IMR-90 (cell line): Measurements from ENCODE around the gene CLEC16A. TPM values are rescaled to one million over a fixed set of nuclear protein-coding genes. Genes with fewer than 3 reads are reported as not detected.

Experiments
- ATAC-seq: fragments of 200-7000 bp; cut with Tn5 transposase; 2 replicates; pipeline ENCODE4 v1.9.1; 2020; ENCODE audit warnings: low read depth, mild to moderate bottlenecking, moderate library complexity
- BruUV-seq: library from RNA; stranded (reverse); fragments of 400-500 nt; replicated peaks from 2 replicates; lab custom pipeline; 2021; lab: Mats Ljungman, UMichigan
- CTCF ChIA-PET: fragments of 300-600 bp; formaldehyde crosslinking; extraction: SDS; loops from one replicate; lab custom pipeline; 2021; ENCODE audit warnings: antibody characterized with exemption; lab: Yijun Ruan, JAX
- POLR2A ChIA-PET: fragments of 300-600 bp; sonication (Branson Sonifier 250); formaldehyde crosslinking; loops from one replicate; lab custom pipeline; 2022; ENCODE audit warnings: antibody characterized with exemption; ENCODE audit not compliant: unreplicated experiment; lab: Charles Lee
- DNase-seq: peaks from one replicate; pipeline ENCODE4 v3.0.0; 2013
- H2AFZ ChIP-seq: replicated peaks from 2 replicates; pipeline ENCODE3; 2013; ENCODE audit warnings: low read length, mild to moderate bottlenecking; ENCODE audit not compliant: poor library complexity
- H2AK5ac ChIP-seq: 2 replicates; pipeline ENCODE4 v1.6.1; 2013; ENCODE audit warnings: low read depth, low read length, inconsistent platforms
- H2AK9ac ChIP-seq: replicated peaks from 2 replicates; pipeline ENCODE3; 2013; ENCODE audit warnings: mild to moderate bottlenecking, low read depth, low read length, moderate library complexity; ENCODE audit not compliant: poor library complexity
- H2BK120ac ChIP-seq: 2 replicates; pipeline ENCODE4 v1.6.1; 2013; ENCODE audit warnings: low read depth, low read length, inconsistent platforms
- H2BK15ac ChIP-seq: 3 replicates; pipeline ENCODE4 v1.6.1; 2013; ENCODE audit warnings: low read depth, low read length, inconsistent platforms
- H2BK20ac ChIP-seq: 2 replicates; pipeline ENCODE4 v1.6.1; 2013; ENCODE audit warnings: low read depth, mild to moderate bottlenecking, inconsistent platforms, low read length, moderate library complexity
- H2BK5ac ChIP-seq: 2 replicates; pipeline ENCODE4 v1.6.1; 2013; ENCODE audit warnings: mild to moderate bottlenecking, low read depth, low read length, inconsistent platforms; ENCODE audit not compliant: poor library complexity, severe bottlenecking
- H3K14ac ChIP-seq: replicated peaks from 2 replicates; pipeline ENCODE4 v1.6.1; 2013; ENCODE audit warnings: low read depth, low read length, inconsistent platforms
- H3K18ac ChIP-seq: 2 replicates; pipeline ENCODE4 v1.6.1; 2013; ENCODE audit warnings: low read depth, low read length, control low read depth
- H3K23ac ChIP-seq: 2 replicates; pipeline ENCODE4 v1.6.1; 2013; ENCODE audit warnings: low read depth, low read length, inconsistent platforms
- H3K27ac ChIP-seq: 2 replicates; pipeline ENCODE4 v1.5.1; 2013; ENCODE audit warnings: mild to moderate bottlenecking, control low read depth, low read length; ENCODE audit not compliant: insufficient read depth
- H3K27me3 ChIP-seq: 2 replicates; pipeline ENCODE4 v1.6.1; 2013; ENCODE audit warnings: low read length; ENCODE audit not compliant: control insufficient read depth, insufficient read depth
- H3K36me3 ChIP-seq: 2 replicates; pipeline ENCODE4 v1.6.1; 2013; ENCODE audit warnings: low read length, mixed read lengths; ENCODE audit not compliant: control insufficient read depth, insufficient read depth
- H3K4ac ChIP-seq: 2 replicates; pipeline ENCODE4 v1.6.1; 2013; ENCODE audit warnings: low read depth, low read length, inconsistent platforms
- H3K4me1 ChIP-seq: 2 replicates; pipeline ENCODE4 v1.6.1; 2013; ENCODE audit warnings: low read length, mixed read lengths; ENCODE audit not compliant: control insufficient read depth, insufficient read depth
- H3K4me2 ChIP-seq: 2 replicates; pipeline ENCODE4 v1.6.1; 2013; ENCODE audit warnings: low read depth, mild to moderate bottlenecking, control low read depth, low read length, moderate library complexity
- H3K4me3 ChIP-seq: 2 replicates; pipeline ENCODE4 v1.5.1; 2013; ENCODE audit warnings: low read depth, mild to moderate bottlenecking, control low read depth, low read length, moderate library complexity; ENCODE audit not compliant: insufficient read depth
- H3K56ac ChIP-seq: 2 replicates; pipeline ENCODE4 v1.6.1; 2013; ENCODE audit warnings: low read length, inconsistent platforms; ENCODE audit not compliant: insufficient read depth; ENCODE audit errors: extremely low read depth
- H3K79me1 ChIP-seq, 2 experiments: 2 replicates each; pipeline ENCODE4 v1.6.1; 2013; ENCODE audit warnings: low read length in 2 of 2, inconsistent platforms in 1 of 2, low read depth in 1 of 2
- H3K9ac ChIP-seq: 2 replicates; pipeline ENCODE4 v1.6.1; 2013; ENCODE audit warnings: low read depth, low read length, control low read depth
- H3K9me1 ChIP-seq: 2 replicates; pipeline ENCODE4 v1.6.1; 2013; ENCODE audit warnings: low read length, inconsistent platforms; ENCODE audit not compliant: insufficient read depth
- H3K9me3 ChIP-seq: 2 replicates; pipeline ENCODE4 v1.6.1; 2013; ENCODE audit warnings: low read length; ENCODE audit not compliant: control insufficient read depth, insufficient read depth
- H4K20me1 ChIP-seq: 2 replicates; pipeline ENCODE4 v1.6.1; 2013; ENCODE audit warnings: low read length, inconsistent platforms; ENCODE audit not compliant: insufficient read depth
- H4K5ac ChIP-seq: 2 replicates; pipeline ENCODE4 v1.6.1; 2013; ENCODE audit warnings: mild to moderate bottlenecking, low read depth, low read length, control low read depth
- H4K8ac ChIP-seq, 2 experiments: 2 replicates each; pipeline ENCODE4 v1.6.1; 2013; ENCODE audit warnings: low read depth in 2 of 2, low read length in 2 of 2, control low read depth in 1 of 2, inconsistent platforms in 1 of 2
- H4K91ac ChIP-seq: 2 replicates; pipeline ENCODE4 v1.6.1; 2013; ENCODE audit warnings: low read depth, low read length, inconsistent platforms; ENCODE audit not compliant: insufficient read depth
- BHLHE40 ChIP-seq: fragments of 150-350 bp; IDR thresholded peaks from 2 replicates; pipeline ENCODE4 v1.6.1; 2016; ENCODE audit warnings: mild to moderate bottlenecking, low read depth, low read length
- CEBPB ChIP-seq: IDR thresholded peaks from 2 replicates; pipeline ENCODE4 v1.6.1; 2012; ENCODE audit warnings: low read depth, low read length, improper control_type of control experiment
- CHD1 ChIP-seq: IDR thresholded peaks from 2 replicates; pipeline ENCODE4 v1.6.1; 2012; ENCODE audit warnings: low read depth, low read length, improper control_type of control experiment
- FOS ChIP-seq: fragments of 150-350 bp; IDR thresholded peaks from 2 replicates; pipeline ENCODE4 v1.6.1; 2016; ENCODE audit warnings: low read depth, low read length
- MAFK ChIP-seq: IDR thresholded peaks from 2 replicates; pipeline ENCODE4 v1.6.1; 2012; ENCODE audit warnings: low read depth, low read length, improper control_type of control experiment
- NFE2L2 ChIP-seq: fragments of 150-350 bp; IDR thresholded peaks from 2 replicates; pipeline ENCODE4 v1.6.1; 2016; ENCODE audit warnings: low read depth, mild to moderate bottlenecking, low read length
- RAD21 ChIP-seq: IDR thresholded peaks from 2 replicates; pipeline ENCODE4 v1.6.1; 2012; ENCODE audit warnings: low read length, improper control_type of control experiment
- RCOR1 ChIP-seq: IDR thresholded peaks from 2 replicates; pipeline ENCODE4 v1.6.1; 2012; ENCODE audit warnings: mild to moderate bottlenecking, low read length, improper control_type of control experiment; ENCODE audit not compliant: insufficient replicate concordance
- WGBS, 2 experiments: methylation state at CpG; one replicate each; pipeline versions ENCODE4 v1.1.5 to v1.1.7; 2013; ENCODE audit warnings: missing lambda C conversion rate in 2 of 2; ENCODE audit not compliant: insufficient read length in 1 of 2; ENCODE audit errors: extremely low coverage in 2 of 2; 5-methylcytosine and 5-hydroxymethylcytosine counted together
- dilution Hi-C: fragments of 300-500 bp; cut with HindIII; formaldehyde crosslinking; loops from one replicate; pipeline ENCODE4 v1.14.3; 2018; ENCODE audit warnings: low sequenced_read_pairs; ENCODE audit not compliant: unreplicated experiment
- in situ Hi-C: fragments of 300-500 bp; cut with MboI; formaldehyde crosslinking; loops from 3 replicates; pipeline ENCODE4 v1.14.3; 2019; ENCODE audit warnings: low sequenced_read_pairs, inconsistent platforms, mixed read lengths
- intact Hi-C: fragments of 100-400 bp; cut with micrococcal nuclease; formaldehyde crosslinking; loops from 2 replicates; pipeline ENCODE4 v1.10.0; 2022
- polyA plus RNA-seq, 3 experiments: library from polyadenylated mRNA; depleted of rRNA; stranded (reverse); fragments of >200 nt; gene quantifications; 2 replicates each; pipeline ENCODE4 v1.2.3, GENCODE V29; 2012; ENCODE audit warnings: low replicate concordance in 1 of 3
- total RNA-seq: library from RNA; depleted of rRNA; stranded (reverse); fragments of >200 nt; gene quantifications from 2 replicates; pipeline ENCODE4 v1.2.3, GENCODE V29; 2012
- TF ChIP-seq, protein P1 (sequence below): fragments of 150-350 bp; IDR thresholded peaks from 2 replicates; pipeline ENCODE4 v1.6.1; 2017; ENCODE audit warnings: mild to moderate bottlenecking, antibody characterized with exemption, low read length, low read depth

The CLEC16A gene
- total and polyA plus RNA-seq, 2 of the 4 experiments (the other 2 are of a cell fraction) = 15.9 to 16.5 TPM

DNA sequence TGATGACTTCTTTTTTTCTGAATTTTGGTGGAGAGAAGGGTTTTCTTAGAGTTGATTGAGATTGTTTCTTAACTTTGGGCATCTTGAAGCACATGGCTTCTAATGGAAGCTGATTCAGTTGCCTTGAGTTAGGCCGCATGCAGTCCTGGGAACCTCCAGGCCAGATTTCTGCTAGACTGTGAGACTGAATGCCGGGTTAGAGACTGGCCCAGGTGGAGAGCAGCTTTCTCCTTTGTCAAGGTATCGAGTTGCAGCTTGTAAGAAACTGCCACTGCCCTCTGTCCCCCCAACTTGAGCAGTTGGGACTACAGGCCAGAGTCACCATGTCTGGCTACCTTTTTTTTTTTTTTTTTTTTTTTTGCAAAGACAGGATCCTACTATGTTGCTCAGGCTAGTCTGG is 77.6 kb downstream of the CLEC16A start:
- DNase-seq (no peak), ATAC-seq (no peak)
- no peak overlapping the region for H2BK5ac ChIP-seq
- no peak overlapping the region for H3K4me3 ChIP-seq
- H2BK15ac ChIP-seq = no peak overlapping the region
- H2BK120ac ChIP-seq = no peak overlapping the region
- H3K23ac ChIP-seq = no peak overlapping the region
- H3K9me3 ChIP-seq = peaks cover 6% of the 10 kb centered on the region
- in situ Hi-C loops = no loop called here
- no peak overlapping the region for H2AK9ac ChIP-seq
- 100% methylated on average over 1 of the region's 3 CpGs; no CpG with 5 or more reads in 1 of the 2 experiments for WGBS, 2 experiments
- H3K9ac ChIP-seq = no peak overlapping the region
- no peak for TF ChIP-seq RAD21
- no peak for TF ChIP-seq FOS
- no peak for TF ChIP-seq RCOR1
- no peak for TF ChIP-seq CHD1
- TF ChIP-seq, protein P1, sequence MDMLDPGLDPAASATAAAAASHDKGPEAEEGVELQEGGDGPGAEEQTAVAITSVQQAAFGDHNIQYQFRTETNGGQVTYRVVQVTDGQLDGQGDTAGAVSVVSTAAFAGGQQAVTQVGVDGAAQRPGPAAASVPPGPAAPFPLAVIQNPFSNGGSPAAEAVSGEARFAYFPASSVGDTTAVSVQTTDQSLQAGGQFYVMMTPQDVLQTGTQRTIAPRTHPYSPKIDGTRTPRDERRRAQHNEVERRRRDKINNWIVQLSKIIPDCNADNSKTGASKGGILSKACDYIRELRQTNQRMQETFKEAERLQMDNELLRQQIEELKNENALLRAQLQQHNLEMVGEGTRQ = no peak
- TF ChIP-seq NFE2L2 = no peak
- no peak for TF ChIP-seq BHLHE40
- no peak for TF ChIP-seq CEBPB
- TF ChIP-seq MAFK = no peak
- no peak overlapping the region for H3K18ac ChIP-seq
- dilution Hi-C loops = no loop called here
- H3K27ac ChIP-seq = no peak overlapping the region
- no peak overlapping the region for H3K56ac ChIP-seq
- peaks cover 0 to 16% of the 10 kb centered on the region in 2 experiments; a peak in 1 of 4 replicates for H3K79me1 ChIP-seq
- intact Hi-C loops = no loop called here
- no peak overlapping the region for H3K4me2 ChIP-seq
- no peak overlapping the region for H2BK20ac ChIP-seq
- no peak overlapping the region for H2AK5ac ChIP-seq
- no TSS peak for BruUV-seq
- H3K4ac ChIP-seq = 0 out of 2 replicates have a peak overlapping the region, but pooled peaks have one; percentile 18
- ChIA-PET POLR2A (no interaction called here), CTCF (no interaction called here)
- H4K5ac ChIP-seq = no peak overlapping the region
- no peaks in the 10 kb centered on the region for H4K20me1 ChIP-seq
- no peak overlapping the region for H4K91ac ChIP-seq
- H3K4me1 ChIP-seq = peaks cover 4% of the 10 kb centered on the region
- H2AFZ ChIP-seq = no peak overlapping the region
- H3K27me3 ChIP-seq = no peaks in the 10 kb centered on the region
- H3K14ac ChIP-seq = no peak overlapping the region
- H3K9me1 ChIP-seq = peaks cover 18% of the 10 kb centered on the region
- no peak overlapping the region for H4K8ac ChIP-seq
- peaks cover 24% of the 10 kb centered on the region for H3K36me3 ChIP-seq
